H1 (cell line): Measurements from ENCODE around the gene KLF18. TPM values are rescaled to one million over a fixed set of nuclear protein-coding genes. Genes with fewer than 3 reads are reported as not detected.

ENCODE experiments used
- CTCF ChIA-PET: fragments of 300-600 bp; sonication (Branson Sonifier 250); formaldehyde crosslinking; loops from one replicate; lab custom pipeline; 2021; ENCODE audit not compliant: partially characterized antibody; lab: Charles Lee
- POLR2A ChIA-PET: fragments of 300-600 bp; sonication (Branson Sonifier 250); formaldehyde crosslinking; loops from one replicate; lab custom pipeline; 2021; ENCODE audit warnings: inconsistent platforms; ENCODE audit not compliant: partially characterized antibody; lab: Charles Lee
- DNase-seq, 2 experiments: peaks; one replicate each; pipeline versions ENCODE4 v3.0.0 to v3.0.0-alpha.2; 2010 to 2022; ENCODE audit warnings: low spot score in 2 of 2, low read depth in 1 of 2, mixed read lengths in 1 of 2
- FAIRE-seq: peaks from 2 replicates; lab custom pipeline; 2011; peaks lifted over from hg19 to GRCh38; lab: Jason Lieb, UNC
- H2AFZ ChIP-seq: 2 replicates; pipeline ENCODE4 v1.8.1; 2012; ENCODE audit warnings: low read length, inconsistent platforms
- H2AK5ac ChIP-seq: 2 replicates; pipeline ENCODE4 v1.6.1; 2013; ENCODE audit warnings: low read depth, low read length
- H2BK120ac ChIP-seq: replicated peaks from 2 replicates; pipeline ENCODE3; 2013; ENCODE audit warnings: low read depth, low read length, inconsistent platforms
- H2BK12ac ChIP-seq: 2 replicates; pipeline ENCODE4 v1.6.1; 2013; ENCODE audit warnings: low read depth, low read length
- H2BK15ac ChIP-seq: 2 replicates; pipeline ENCODE4 v1.6.1; 2013; ENCODE audit warnings: low read length
- H2BK20ac ChIP-seq: 2 replicates; pipeline ENCODE4 v1.6.1; 2013; ENCODE audit warnings: low read length
- H2BK5ac ChIP-seq: 2 replicates; pipeline ENCODE4 v1.6.1; 2013; ENCODE audit warnings: low read depth, low read length
- H3K14ac ChIP-seq: 2 replicates; pipeline ENCODE4 v1.6.1; 2013; ENCODE audit warnings: inconsistent platforms; ENCODE audit not compliant: insufficient read length
- H3K18ac ChIP-seq: 2 replicates; pipeline ENCODE4 v1.6.1; 2013; ENCODE audit warnings: low read length; ENCODE audit errors: extremely low read depth
- H3K23ac ChIP-seq: 2 replicates; pipeline ENCODE4 v1.6.1; 2013; ENCODE audit warnings: inconsistent platforms; ENCODE audit not compliant: insufficient read length
- H3K23me2 ChIP-seq: 2 replicates; pipeline ENCODE4 v1.6.1; 2013; ENCODE audit warnings: low read depth, low read length
- H3K27ac ChIP-seq: 2 replicates; pipeline ENCODE4 v1.6.1; 2011; ENCODE audit warnings: low read depth, low read length, inconsistent platforms
- H3K27me3 ChIP-seq, 4 experiments: replicated peaks in 1 of 4; 1 replicate in 1 of 4; 2 replicates in 3 of 4; pipeline versions ENCODE4 v1.6.1 to v1.8.1; 2011 to 2013; ENCODE audit warnings: low read length in 3 of 4, mild to moderate bottlenecking in 3 of 4, inconsistent platforms in 2 of 4, mixed read lengths in 2 of 4, moderate library complexity in 1 of 4; ENCODE audit not compliant: control insufficient read depth in 3 of 4, insufficient read depth in 3 of 4; ENCODE audit errors: extremely low read depth in 1 of 4
- H3K36me3 ChIP-seq, 4 experiments: 2 replicates each; pipeline versions ENCODE4 v1.6.1 to v1.8.1; 2011 to 2013; ENCODE audit warnings: mild to moderate bottlenecking in 4 of 4, low read length in 3 of 4, moderate library complexity in 2 of 4, control low read depth in 1 of 4, inconsistent platforms in 1 of 4; ENCODE audit not compliant: insufficient read depth in 4 of 4, control insufficient read depth in 2 of 4
- H3K4ac ChIP-seq: replicated peaks from 2 replicates; pipeline ENCODE3; 2013; ENCODE audit warnings: low read length, low read depth, mixed read lengths, inconsistent platforms; ENCODE audit not compliant: insufficient read length
- H3K4me1 ChIP-seq, 4 experiments: replicated peaks in 1 of 4; 1 replicate in 1 of 4; 2 replicates in 3 of 4; pipeline versions ENCODE4 v1.6.1 to v1.8.1; 2011 to 2013; ENCODE audit warnings: low read length in 3 of 4, inconsistent platforms in 2 of 4, mixed read lengths in 1 of 4; ENCODE audit not compliant: insufficient read depth in 4 of 4, control insufficient read depth in 3 of 4
- H3K4me2 ChIP-seq, 2 experiments: 2 replicates each; pipeline versions ENCODE4 v1.6.1 to v1.8.1; 2011 to 2013; ENCODE audit warnings: low read depth in 2 of 2, low read length in 2 of 2, control low read depth in 1 of 2, inconsistent platforms in 1 of 2, mild to moderate bottlenecking in 1 of 2; ENCODE audit not compliant: insufficient read depth in 1 of 2
- H3K4me3 ChIP-seq, 4 experiments: fragments of 200-600, 300-600 bp in 1 of 4; sonication (generic), shearing (Covaris generic), sonication (Bioruptor Twin) in 1 of 4; 2 replicates each; pipeline versions ENCODE4 v1.5.1 to v1.8.1; 2011 to 2016; ENCODE audit warnings: low read length in 4 of 4, low read depth in 3 of 4, control low read depth in 2 of 4, inconsistent platforms in 2 of 4, mild to moderate bottlenecking in 2 of 4, mixed read lengths in 1 of 4, moderate library complexity in 1 of 4; ENCODE audit not compliant: insufficient read depth in 2 of 4; ENCODE audit errors: extremely low read depth in 1 of 4
- H3K56ac ChIP-seq: replicated peaks from 2 replicates; pipeline ENCODE3; 2013; ENCODE audit warnings: low read depth, mild to moderate bottlenecking, mixed read lengths, low read length, inconsistent platforms; ENCODE audit not compliant: insufficient read length
- H3K79me1 ChIP-seq: 2 replicates; pipeline ENCODE4 v1.6.1; 2013; ENCODE audit warnings: low read depth, low read length, control low read depth
- H3K79me2 ChIP-seq, 2 experiments: 2 replicates each; pipeline versions ENCODE4 v1.6.1 to v1.8.1; 2012 to 2013; ENCODE audit warnings: low read length in 2 of 2, mild to moderate bottlenecking in 2 of 2, inconsistent platforms in 1 of 2; ENCODE audit not compliant: insufficient read depth in 2 of 2, control insufficient read depth in 1 of 2
- H3K9ac ChIP-seq, 4 experiments: replicated peaks in 1 of 4; 1 replicate in 1 of 4; 2 replicates in 3 of 4; pipeline versions ENCODE4 v1.6.1 to v1.8.1; 2011 to 2013; ENCODE audit warnings: low read depth in 3 of 4, low read length in 3 of 4, control low read depth in 2 of 4, mild to moderate bottlenecking in 2 of 4, moderate library complexity in 2 of 4, inconsistent platforms in 1 of 4; ENCODE audit errors: extremely low read depth in 1 of 4
- H3K9me3 ChIP-seq, 2 experiments: 2 replicates each; pipeline versions ENCODE4 v1.6.1 to v1.8.1; 2012 to 2013; ENCODE audit warnings: mild to moderate bottlenecking in 2 of 2, moderate library complexity in 2 of 2, control low read depth in 1 of 2, inconsistent platforms in 1 of 2, low read depth in 1 of 2, low read length in 1 of 2, mixed read lengths in 1 of 2; ENCODE audit not compliant: insufficient read depth in 2 of 2
- H4K20me1 ChIP-seq, 2 experiments: replicated peaks in 1 of 2; 2 replicates each; pipeline versions ENCODE3 to v1.8.1; 2011 to 2013; ENCODE audit warnings: inconsistent platforms in 2 of 2, low read length in 2 of 2, mild to moderate bottlenecking in 1 of 2; ENCODE audit not compliant: insufficient read depth in 2 of 2, control insufficient read depth in 1 of 2
- H4K5ac ChIP-seq: 2 replicates; pipeline ENCODE4 v1.6.1; 2013; ENCODE audit warnings: low read length, low read depth, mixed read lengths, inconsistent platforms; ENCODE audit not compliant: insufficient read length
- H4K8ac ChIP-seq: 2 replicates; pipeline ENCODE4 v1.8.0; 2013; ENCODE audit warnings: mild to moderate bottlenecking, moderate library complexity, low read length, inconsistent platforms; ENCODE audit not compliant: insufficient read depth; ENCODE audit errors: extremely low read depth
- H4K91ac ChIP-seq: replicated peaks from 2 replicates; pipeline ENCODE3; 2013; ENCODE audit warnings: low read length, mixed read lengths, inconsistent platforms; ENCODE audit not compliant: insufficient read length
- CHD1 ChIP-seq: IDR thresholded peaks from 2 replicates; pipeline ENCODE4 v1.6.1; 2012; ENCODE audit warnings: low read depth, low read length, improper control_type of control experiment
- JUN ChIP-seq: IDR thresholded peaks from 2 replicates; pipeline ENCODE4 v1.6.1; 2011; ENCODE audit warnings: low read depth, mild to moderate bottlenecking, improper control_type of control experiment, low read length
- KDM1A ChIP-seq: fragments of 200-600, 300-600 bp; sonication (generic); IDR thresholded peaks from 2 replicates; pipeline ENCODE4 v1.7.1; 2016; ENCODE audit warnings: mild to moderate bottlenecking, low read length, borderline replicate concordance
- KDM4A ChIP-seq: IDR thresholded peaks from one replicate; pipeline ENCODE4 v1.7.1; 2012; ENCODE audit warnings: low read depth, mild to moderate bottlenecking, moderate library complexity, low read length, inconsistent platforms; ENCODE audit not compliant: severe bottlenecking
- KDM5A ChIP-seq: fragments of 200-600 bp; IDR thresholded peaks from 2 replicates; pipeline ENCODE4 v1.7.1; 2012; ENCODE audit warnings: mild to moderate bottlenecking, low read length, inconsistent platforms, mixed read lengths
- MAFK ChIP-seq: IDR thresholded peaks from 2 replicates; pipeline ENCODE4 v1.6.1; 2012; ENCODE audit warnings: low read depth, mild to moderate bottlenecking, improper control_type of control experiment, low read length
- MAX ChIP-seq: IDR thresholded peaks from 2 replicates; pipeline ENCODE4 v1.6.1; 2012; ENCODE audit warnings: inconsistent platforms
- PHF8 ChIP-seq: fragments of 200-600 bp; sonication (generic); conservative IDR thresholded peaks from 2 replicates; pipeline ENCODE4 v1.7.1; 2012; ENCODE audit warnings: low read depth, mild to moderate bottlenecking, inconsistent platforms, low read length, moderate library complexity
- POLR2A ChIP-seq, 2 experiments: IDR thresholded peaks; 1 replicate in 1 of 2; 2 replicates in 1 of 2; pipeline ENCODE4 v1.6.1; 2011; ENCODE audit warnings: low read depth in 2 of 2, low read length in 2 of 2, mild to moderate bottlenecking in 2 of 2; ENCODE audit errors: control extremely low read depth in 1 of 2
- RAD21 ChIP-seq, 2 experiments: IDR thresholded peaks in 1 of 2; conservative IDR thresholded peaks in 1 of 2; 2 replicates each; pipeline ENCODE4 v1.6.1; 2011; ENCODE audit warnings: low read depth in 2 of 2, low read length in 2 of 2, improper control_type of control experiment in 1 of 2, inconsistent platforms in 1 of 2, mild to moderate bottlenecking in 1 of 2, moderate library complexity in 1 of 2
- RFX5 ChIP-seq: IDR thresholded peaks from 2 replicates; pipeline ENCODE4 v1.6.1; 2011; ENCODE audit warnings: low read depth, low read length, improper control_type of control experiment, borderline replicate concordance
- SIN3A ChIP-seq, 2 experiments: IDR thresholded peaks in 1 of 2; conservative IDR thresholded peaks in 1 of 2; 2 replicates each; pipeline ENCODE4 v1.6.1; 2011 to 2012; ENCODE audit warnings: low read length in 2 of 2, improper control_type of control experiment in 1 of 2, low read depth in 1 of 2, mild to moderate bottlenecking in 1 of 2
- SP4 ChIP-seq: IDR thresholded peaks from 2 replicates; pipeline ENCODE4 v1.6.1; 2012; ENCODE audit warnings: low read length, inconsistent platforms
- TAF1 ChIP-seq: IDR thresholded peaks from 2 replicates; pipeline ENCODE4 v1.6.1; 2011; ENCODE audit warnings: mild to moderate bottlenecking, low read depth, low read length
- WGBS, 2 experiments: shearing (Covaris generic) in 1 of 2; methylation state at CpG; one replicate each; pipeline versions ENCODE4 v1.1.6 to v1.1.7; 2013 to 2015; ENCODE audit warnings: low lambda C conversion rate in 2 of 2, mixed read lengths in 2 of 2, inconsistent platforms in 1 of 2, low coverage in 1 of 2, missing lambda C conversion rate in 1 of 2; ENCODE audit not compliant: insufficient replicate concordance in 2 of 2, insufficient coverage in 1 of 2, insufficient read length in 1 of 2; ENCODE audit errors: extremely low coverage in 1 of 2, missing lambda C conversion rate in 1 of 2; 5-methylcytosine and 5-hydroxymethylcytosine counted together
- polyA plus RNA-seq, 7 experiments: library from polyadenylated mRNA; depleted of rRNA in 3 of 7; stranded (reverse) in 5 of 7; unstranded in 2 of 7; fragments of >200 nt in 5 of 7; fragments of 200-250 nt in 2 of 7; gene quantifications; 1 replicate in 5 of 7; 2 replicates in 1 of 7; 4 replicates in 1 of 7; pipeline versions ENCODE4 v1.2.1 to v1.2.3, GENCODE V29; 2011 to 2013; ENCODE audit warnings: missing spikeins in 2 of 7, mixed read lengths in 2 of 7
- total RNA-seq: library from RNA; stranded (reverse); fragmentation: NEBNext Ultra II Directional; extraction: Animal tissue kit (Norgen Biotek cat#: 25700); gene quantifications from 2 replicates; pipeline ENCODE4 v1.2.1, GENCODE V29; 2021

KLF18 gene
- total and polyA plus RNA-seq, 2 of the 8 experiments (the other 6 are each of a cell fraction or from before 2014, with no cell fraction given) = 0.09 to 0.15 TPM

DNA sequence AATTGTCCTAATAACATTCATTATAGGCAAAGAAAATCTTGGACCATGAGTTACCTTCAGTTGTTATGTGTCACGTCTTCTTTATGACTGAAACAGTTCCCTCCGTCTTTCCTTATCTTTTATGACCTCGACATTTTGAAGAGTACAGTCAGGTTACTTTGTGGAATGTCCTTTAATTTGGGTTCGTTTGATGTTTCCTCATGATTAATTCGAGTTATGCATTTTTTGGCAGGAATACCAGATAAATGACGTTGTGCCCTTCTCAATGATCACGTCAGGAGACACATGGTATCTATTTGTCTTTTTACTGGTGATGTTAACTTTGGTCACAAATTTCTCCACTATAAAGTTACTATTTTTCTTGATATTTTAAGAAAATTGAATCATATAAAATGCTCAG, 40.1 kb downstream of the KLF18 start:
- H3K79me2 ChIP-seq = no peaks in the 10 kb centered on the region
- H3K4me3 ChIP-seq = no peak overlapping the region
- no peak for TF ChIP-seq TAF1
- TF ChIP-seq KDM1A = no peak
- no peak for TF ChIP-seq KDM4A
- TF ChIP-seq MAX = no peak
- no peak for TF ChIP-seq PHF8
- no peak for TF ChIP-seq CHD1
- TF ChIP-seq KDM5A = no peak
- no peak for TF ChIP-seq RFX5
- TF ChIP-seq POLR2A (IDR thresholded peaks at IDR 0.05; ENCODE audit: control extremely low read depth in 1 of 2, low read depth in 2 of 2, low read length in 2 of 2) = no peak
- TF ChIP-seq RAD21 (IDR thresholded peaks at IDR 0.05 in 1 of 2, conservative IDR thresholded peaks at IDR 0.05 in 1 of 2; ENCODE audit: low read depth in 2 of 2, low read length in 2 of 2) = no peak
- TF ChIP-seq SP4 = no peak
- TF ChIP-seq MAFK = no peak
- TF ChIP-seq JUN = no peak
- no peak for TF ChIP-seq SIN3A (conservative IDR thresholded peaks at IDR 0.05 in 1 of 2, IDR thresholded peaks at IDR 0.05 in 1 of 2; ENCODE audit: low read depth in 1 of 2, low read length in 2 of 2)
- H4K20me1 ChIP-seq = no peaks in the 10 kb centered on the region
- H3K36me3 ChIP-seq = no peaks in the 10 kb centered on the region
- H3K18ac ChIP-seq = no peak overlapping the region
- no peak overlapping the region for H3K9ac ChIP-seq
- H2BK120ac ChIP-seq = no peak overlapping the region
- H3K4me2 ChIP-seq = no peak overlapping the region
- H4K5ac ChIP-seq = no peak overlapping the region
- no peak overlapping the region for H2AK5ac ChIP-seq
- no peak overlapping the region for H3K27ac ChIP-seq
- peaks cover 0 to 2% (median 0%) of the 10 kb centered on the region in 4 experiments; a peak in 1 of 7 replicates for H3K27me3 ChIP-seq
- DNase-seq = no peak
- H2BK12ac ChIP-seq = no peak overlapping the region
- no peaks in the 10 kb centered on the region for H3K4me1 ChIP-seq
- no peak overlapping the region for H2BK20ac ChIP-seq
- no peak overlapping the region for H3K56ac ChIP-seq
- FAIRE-seq = no peak
- no peak overlapping the region for H3K23ac ChIP-seq
- ChIA-PET CTCF (no interaction called here), POLR2A (no interaction called here)
- H3K4ac ChIP-seq = no peak overlapping the region
- H3K14ac ChIP-seq = no peak overlapping the region
- no peak overlapping the region for H2AFZ ChIP-seq
- no peak overlapping the region for H2BK15ac ChIP-seq
- no peaks in the 10 kb centered on the region for H3K23me2 ChIP-seq
- no peak overlapping the region for H4K8ac ChIP-seq
- WGBS, 2 experiments = 88% methylated on average over 7 of the region's 7 CpGs; no CpG with 5 or more reads in 1 of the 2 experiments
- no peaks in the 10 kb centered on the region for H3K9me3 ChIP-seq
- H4K91ac ChIP-seq = no peak overlapping the region
- H3K79me1 ChIP-seq = no peaks in the 10 kb centered on the region
- H2BK5ac ChIP-seq = no peak overlapping the region
